ENCODE results near the gene ZDHHC4.
A peak's percentile ranks its signal among the peaks of the same experiment; 100 is the strongest.
"Not testable (repeated sequence)": the region's sequence is repeated elsewhere in the genome, so short reads cannot be mapped to it uniquely, and the experiment has no call there.

ZDHHC4 gene

DNA sequence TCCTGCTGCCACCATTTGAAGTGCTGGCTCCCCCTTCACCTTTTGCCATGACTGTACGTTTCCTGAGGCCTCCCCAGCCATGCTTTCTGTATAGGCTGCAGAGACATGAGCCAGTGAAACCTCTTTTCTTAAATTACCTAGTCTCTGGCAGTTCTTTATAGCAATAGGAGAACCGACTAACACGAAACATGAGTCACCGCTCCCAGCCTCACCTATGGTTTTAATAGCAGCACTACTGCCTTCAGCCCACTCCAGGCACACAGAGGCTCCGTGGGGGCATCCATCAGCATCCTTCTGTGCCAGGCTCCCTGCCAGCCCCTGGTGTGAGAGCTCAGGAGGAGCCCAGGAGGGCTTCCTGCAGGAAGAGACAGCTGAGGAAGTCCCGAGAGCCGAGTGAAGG is 54.4 kb downstream of the ZDHHC4 start:
- Histone ChIP-seq H3K4me2 (ENCODE audit: insufficient read depth, low read length, poor library complexity, severe bottlenecking) (no peak overlapping the region), H4K8ac (ENCODE audit: low read depth, low read length) (no peak overlapping the region), H3K18ac (ENCODE audit: low read length) (no peak overlapping the region), H4K91ac (ENCODE audit: low read depth, low read length, poor library complexity) (no peak overlapping the region), H3K27me3 (ENCODE audit: control insufficient read depth in 3 of 3, insufficient read depth in 3 of 3, low read depth in 1 of 3, low read length in 3 of 3) (no peaks in the 10 kb centered on the region), H2BK12ac (ENCODE audit: low read length) (no peak overlapping the region), H3K23ac (ENCODE audit: low read depth, low read length, poor library complexity) (no peak overlapping the region), H3K14ac (ENCODE audit: low read length) (no peak overlapping the region), H2BK5ac (ENCODE audit: low read length) (no peak overlapping the region), H2BK120ac (ENCODE audit: low read depth, low read length) (no peak overlapping the region), H3K79me1 (ENCODE audit: low read depth, low read length) (no peaks in the 10 kb centered on the region), H3K9ac (ENCODE audit: low read depth, low read length, poor library complexity) (no peak overlapping the region), H2AK5ac (ENCODE audit: low read depth, low read length) (no peak overlapping the region), H2BK15ac (ENCODE audit: low read length) (no peak overlapping the region), H2AFZ (ENCODE audit: low read length) (no peak overlapping the region), H3K4ac (ENCODE audit: low read length) (no peak overlapping the region), H3K27ac (replicated peaks; ENCODE audit: low read length) (no peak overlapping the region), H3K4me1 (ENCODE audit: control insufficient read depth in 2 of 2, insufficient read depth in 1 of 2, low read depth in 1 of 2, low read length in 2 of 2) (peaks cover 3% of the 10 kb centered on the region in 2 donors), H3K36me3 (replicated peaks in 1 of 2; ENCODE audit: control insufficient read depth in 2 of 2, insufficient read depth in 2 of 2, low read length in 2 of 2) (no peaks in the 10 kb centered on the region), H3K4me3 (ENCODE audit: low read length in 2 of 2) (no peak overlapping the region), H3K9me3 (replicated peaks in 1 of 2; ENCODE audit: control insufficient read depth in 2 of 2, insufficient read depth in 1 of 2, low read depth in 1 of 2, low read length in 2 of 2) (no peaks in the 10 kb centered on the region)
- DNase-seq (ENCODE audit: low spot score): no peak
- WGBS, 2 donors (ENCODE audit: extremely low coverage in 2 of 2, insufficient read length in 2 of 2, insufficient replicate concordance in 1 of 2): no CpG with 5 or more reads among the region's 7 CpGs

GRCh38 chr7:6634021-6634420 is 56.8 kb downstream of the ZDHHC4 start:
- Histone ChIP-seq H3K18ac (ENCODE audit: low read length) (no peak overlapping the region), H3K23ac (ENCODE audit: low read depth, low read length, poor library complexity) (no peak overlapping the region), H3K27ac (replicated peaks; ENCODE audit: low read length) (no peak overlapping the region), H2BK15ac (ENCODE audit: low read length) (no peak overlapping the region), H3K9ac (ENCODE audit: low read depth, low read length, poor library complexity) (no peak overlapping the region), H2AFZ (ENCODE audit: low read length) (no peak overlapping the region), H3K79me1 (ENCODE audit: low read depth, low read length) (peaks cover 11% of the 10 kb centered on the region), H3K4ac (ENCODE audit: low read length) (no peak overlapping the region), H4K8ac (ENCODE audit: low read depth, low read length) (no peak overlapping the region), H3K4me3 (ENCODE audit: low read length in 2 of 2) (no peak overlapping the region), H3K36me3 (replicated peaks in 1 of 2; ENCODE audit: control insufficient read depth in 2 of 2, insufficient read depth in 2 of 2, low read length in 2 of 2) (peaks cover 0 to 7% of the 10 kb centered on the region in 2 donors), H3K27me3 (ENCODE audit: control insufficient read depth in 3 of 3, insufficient read depth in 3 of 3, low read depth in 1 of 3, low read length in 3 of 3) (no peaks in the 10 kb centered on the region), H2BK5ac (ENCODE audit: low read length) (no peak overlapping the region), H3K14ac (ENCODE audit: low read length) (no peak overlapping the region), H2AK5ac (ENCODE audit: low read depth, low read length) (no peak overlapping the region), H2BK12ac (ENCODE audit: low read length) (no peak overlapping the region), H4K91ac (ENCODE audit: low read depth, low read length, poor library complexity) (no peak overlapping the region), H3K4me1 (ENCODE audit: control insufficient read depth in 2 of 2, insufficient read depth in 1 of 2, low read depth in 1 of 2, low read length in 2 of 2) (peaks cover 6 to 10% of the 10 kb centered on the region in 2 donors), H3K9me3 (replicated peaks in 1 of 2; ENCODE audit: control insufficient read depth in 2 of 2, insufficient read depth in 1 of 2, low read depth in 1 of 2, low read length in 2 of 2) (no peaks in the 10 kb centered on the region), H2BK120ac (ENCODE audit: low read depth, low read length) (no peak overlapping the region), H3K4me2 (ENCODE audit: insufficient read depth, low read length, poor library complexity, severe bottlenecking) (no peak overlapping the region)
- no CpG with 5 or more reads among the region's 8 CpGs for WGBS, 2 donors (ENCODE audit: extremely low coverage in 2 of 2, insufficient read length in 2 of 2, insufficient replicate concordance in 1 of 2)
- DNase-seq (ENCODE audit: low spot score): no peak

- H2AK5ac ChIP-seq (ENCODE audit: low read depth, low read length); H4K91ac ChIP-seq (ENCODE audit: low read depth, low read length, poor library complexity); H4K8ac ChIP-seq (ENCODE audit: low read depth, low read length); H3K18ac ChIP-seq (ENCODE audit: low read length); H3K27me3 ChIP-seq (ENCODE audit: control insufficient read depth in 3 of 3, insufficient read depth in 3 of 3, low read depth in 1 of 3, low read length in 3 of 3); H2BK120ac ChIP-seq (ENCODE audit: low read depth, low read length); H2AFZ ChIP-seq (ENCODE audit: low read length); H3K9ac ChIP-seq (ENCODE audit: low read depth, low read length, poor library complexity); H3K4me3 ChIP-seq (ENCODE audit: low read length in 2 of 2); H3K14ac ChIP-seq (ENCODE audit: low read length); H3K9me3 ChIP-seq (replicated peaks in 1 of 2; ENCODE audit: control insufficient read depth in 2 of 2, insufficient read depth in 1 of 2, low read depth in 1 of 2, low read length in 2 of 2); H3K23ac ChIP-seq (ENCODE audit: low read depth, low read length, poor library complexity); H3K27ac ChIP-seq (replicated peaks; ENCODE audit: low read length); H3K4ac ChIP-seq (ENCODE audit: low read length); DNase-seq (ENCODE audit: low spot score); H2BK5ac ChIP-seq (ENCODE audit: low read length); H2BK12ac ChIP-seq (ENCODE audit: low read length); H2BK15ac ChIP-seq (ENCODE audit: low read length); H3K4me2 ChIP-seq (ENCODE audit: insufficient read depth, low read length, poor library complexity, severe bottlenecking): not testable (repeated sequence)
- peaks cover 6 to 10% of the 10 kb centered on the region in 2 donors for H3K4me1 ChIP-seq (ENCODE audit: control insufficient read depth in 2 of 2, insufficient read depth in 1 of 2, low read depth in 1 of 2, low read length in 2 of 2)
- H3K36me3 ChIP-seq (replicated peaks in 1 of 2; ENCODE audit: control insufficient read depth in 2 of 2, insufficient read depth in 2 of 2, low read length in 2 of 2): peaks cover 4 to 17% of the 10 kb centered on the region in 2 donors
- H3K79me1 ChIP-seq (ENCODE audit: low read depth, low read length): peaks cover 11% of the 10 kb centered on the region
- WGBS, 2 donors (ENCODE audit: extremely low coverage in 2 of 2, insufficient read length in 2 of 2, insufficient replicate concordance in 1 of 2): no CpG with 5 or more reads among the region's 5 CpGs
These were observed 57.7 kb downstream of the ZDHHC4 start for GRCh38 chr7:6634971-6635370.

GRCh38 chr7:6636741-6637543 is 59.7 kb downstream of the ZDHHC4 start, which contains the start of gene ZNF316:
Gene ZNF316, plus strand, starts transcription at chr7:6637318. Its CDS starts 5,092 bp downstream, at chr7:6642410.
- H3K79me1 ChIP-seq (ENCODE audit: low read depth, low read length): peaks cover 26% of the 10 kb centered on the region
- no peaks in the 10 kb centered on the region for H3K27me3 ChIP-seq (ENCODE audit: control insufficient read depth in 3 of 3, insufficient read depth in 3 of 3, low read depth in 1 of 3, low read length in 3 of 3)
- H4K8ac ChIP-seq (ENCODE audit: low read depth, low read length): no peak within 1 kb of the TSS
- peak within 1 kb of the TSS; percentile 92 for H3K9ac ChIP-seq (ENCODE audit: low read depth, low read length, poor library complexity)
- H3K14ac ChIP-seq (ENCODE audit: low read length): peak within 1 kb of the TSS; percentile 82
- H2AFZ ChIP-seq (ENCODE audit: low read length): peak within 1 kb of the TSS; percentile 94
- H3K4me2 ChIP-seq (ENCODE audit: insufficient read depth, low read length, poor library complexity, severe bottlenecking): peak within 1 kb of the TSS; percentile 93
- peak within 1 kb of the TSS; percentile 95 for H3K18ac ChIP-seq (ENCODE audit: low read length)
- H2BK5ac ChIP-seq (ENCODE audit: low read length): peak within 1 kb of the TSS; percentile 11
- peak within 1 kb of the TSS; percentile 83 for H2BK15ac ChIP-seq (ENCODE audit: low read length)
- peak within 1 kb of the TSS; percentile 53 for H4K91ac ChIP-seq (ENCODE audit: low read depth, low read length, poor library complexity)
- no peak for DNase-seq (ENCODE audit: low spot score)
- H3K4ac ChIP-seq (ENCODE audit: low read length): no peak within 1 kb of the TSS
- no CpG with 5 or more reads among the region's 104 CpGs for WGBS, 2 donors (ENCODE audit: extremely low coverage in 2 of 2, insufficient read length in 2 of 2, insufficient replicate concordance in 1 of 2)
- peaks cover 14 to 36% of the 10 kb centered on the region in 2 donors for H3K36me3 ChIP-seq (replicated peaks in 1 of 2; ENCODE audit: control insufficient read depth in 2 of 2, insufficient read depth in 2 of 2, low read length in 2 of 2)
- peak within 1 kb of the TSS; percentile 85 for H3K23ac ChIP-seq (ENCODE audit: low read depth, low read length, poor library complexity)
- H2BK120ac ChIP-seq (ENCODE audit: low read depth, low read length): no peak within 1 kb of the TSS
- H3K27ac ChIP-seq (replicated peaks; ENCODE audit: low read length): no peak within 1 kb of the TSS
- H3K4me3 ChIP-seq (ENCODE audit: low read length in 2 of 2): peak within 1 kb of the TSS; percentile 85 to 98
- H3K4me1 ChIP-seq (ENCODE audit: control insufficient read depth in 2 of 2, insufficient read depth in 1 of 2, low read depth in 1 of 2, low read length in 2 of 2): peaks cover 6 to 13% of the 10 kb centered on the region in 2 donors
- H2BK12ac ChIP-seq (ENCODE audit: low read length): no peak within 1 kb of the TSS
- no peaks in the 10 kb centered on the region for H3K9me3 ChIP-seq (replicated peaks in 1 of 2; ENCODE audit: control insufficient read depth in 2 of 2, insufficient read depth in 1 of 2, low read depth in 1 of 2, low read length in 2 of 2)
- H2AK5ac ChIP-seq (ENCODE audit: low read depth, low read length): peak within 1 kb of the TSS; percentile 89

Measured in neuronal stem cell (in vitro differentiated cells).